HepG2 (cell line): Measurements from ENCODE around the gene ZNF48. TPM values are rescaled to one million over a fixed set of nuclear protein-coding genes. Genes with fewer than 3 reads are reported as not detected.

Experiments used
- ASH2L ChIP-seq: fragments of 300-600, 200-600 bp; sonication (generic); IDR thresholded peaks from 2 replicates; pipeline ENCODE4 v1.7.0; 2017; ENCODE audit warnings: low read depth, mild to moderate bottlenecking, moderate library complexity, mixed read lengths, low read length; ENCODE audit not compliant: insufficient read length
- MLXIP ChIP-seq: sonication (generic); formaldehyde crosslinking; IDR thresholded peaks from 2 replicates; pipeline ENCODE4 v1.9.0; 2021; ENCODE audit warnings: missing genetic modification reagents, borderline replicate concordance
- NFYB ChIP-seq: sonication (generic); formaldehyde crosslinking; IDR thresholded peaks from 2 replicates; pipeline ENCODE4 v1.4.0; 2020; ENCODE audit warnings: missing genetic modification reagents
- PCBP2 ChIP-seq: fragments of 200-400 bp; formaldehyde crosslinking; optimal IDR thresholded peaks from 2 replicates; pipeline ENCODE3; 2018; ENCODE audit warnings: low read length, low read depth; ENCODE audit not compliant: poor library complexity, severe bottlenecking
- SKIL ChIP-seq: sonication (generic); formaldehyde crosslinking; IDR thresholded peaks from 2 replicates; pipeline ENCODE4 v1.8.0; 2022; ENCODE audit warnings: missing genetic modification reagents, mild to moderate bottlenecking, moderate library complexity, borderline replicate concordance
- TSC22D2 ChIP-seq: sonication (generic); formaldehyde crosslinking; IDR thresholded peaks from 2 replicates; pipeline ENCODE4 v1.5.1; 2020; ENCODE audit warnings: missing genetic modification reagents, mild to moderate bottlenecking, borderline replicate concordance
- ZBTB26 ChIP-seq: IDR thresholded peaks from 2 replicates; pipeline ENCODE4 v1.6.1; 2016; ENCODE audit warnings: missing compliant biosample characterization, missing genetic modification reagents, borderline replicate concordance
- ZFP62 ChIP-seq: sonication (generic); formaldehyde crosslinking; IDR thresholded peaks from 2 replicates; pipeline ENCODE4 v1.4.0; 2020; ENCODE audit warnings: missing genetic modification reagents
- ZNF343 ChIP-seq: sonication (generic); formaldehyde crosslinking; IDR thresholded peaks from 2 replicates; pipeline ENCODE4 v1.4.0; 2020; ENCODE audit warnings: mild to moderate bottlenecking, missing genetic modification reagents
- ZNF878 ChIP-seq: sonication (generic); formaldehyde crosslinking; IDR thresholded peaks from 2 replicates; pipeline ENCODE4 v1.8.1; 2023; ENCODE audit warnings: mild to moderate bottlenecking, missing genetic modification reagents, moderate library complexity
- ZSCAN31 ChIP-seq: sonication (generic); formaldehyde crosslinking; IDR thresholded peaks from 2 replicates; pipeline ENCODE4 v1.5.0; 2020; ENCODE audit warnings: low read depth, mild to moderate bottlenecking, missing genetic modification reagents
- ZUFSP ChIP-seq: sonication (generic); formaldehyde crosslinking; IDR thresholded peaks from 2 replicates; pipeline ENCODE4 v1.9.0; 2021; ENCODE audit warnings: missing genetic modification reagents, mild to moderate bottlenecking, borderline replicate concordance
- polyA plus RNA-seq, 8 experiments: library from polyadenylated mRNA; depleted of rRNA in 3 of 8; stranded (reverse) in 7 of 8; unstranded in 1 of 8; fragments of >200 nt; fragmentation: Illumina TruSeq in 4 of 8; extraction: Trizol in 4 of 8; gene quantifications; 2 replicates each; pipeline versions ENCODE4 v1.2.1 to v1.2.3, GENCODE V29; 2011 to 2016; ENCODE audit warnings: low read depth in 4 of 8, missing spikeins in 1 of 8, mixed read lengths in 1 of 8; ENCODE audit not compliant: insufficient read depth in 1 of 8
- total RNA-seq, 5 experiments: library from RNA; depleted of rRNA; stranded (reverse); fragments of >200 nt; fragmentation: Illumina TruSeq; extraction: Trizol; gene quantifications; 2 replicates each; pipeline ENCODE4 v1.2.3, GENCODE V29; 2016; ENCODE audit warnings: low read depth in 1 of 5
- TF ChIP-seq, protein P1 (sequence below): sonication (generic); formaldehyde crosslinking; IDR thresholded peaks from 2 replicates; pipeline ENCODE4 v1.5.0; 2020; ENCODE audit warnings: missing genetic modification reagents
- TF ChIP-seq, protein P2 (sequence below): sonication (generic); formaldehyde crosslinking; IDR thresholded peaks from 2 replicates; pipeline ENCODE4 v1.4.0; 2020; ENCODE audit warnings: missing genetic modification reagents, borderline replicate concordance
- TF ChIP-seq, protein P3 (sequence below): sonication (generic); formaldehyde crosslinking; conservative IDR thresholded peaks from 2 replicates; pipeline ENCODE4 v1.4.0; 2020; ENCODE audit warnings: missing genetic modification reagents

Gene ZNF48
- total and polyA plus RNA-seq, 2 of the 13 experiments (the other 11 are each of a cell fraction or from before 2014, with no cell fraction given), result 9.9 to 12.3 TPM

DNA sequence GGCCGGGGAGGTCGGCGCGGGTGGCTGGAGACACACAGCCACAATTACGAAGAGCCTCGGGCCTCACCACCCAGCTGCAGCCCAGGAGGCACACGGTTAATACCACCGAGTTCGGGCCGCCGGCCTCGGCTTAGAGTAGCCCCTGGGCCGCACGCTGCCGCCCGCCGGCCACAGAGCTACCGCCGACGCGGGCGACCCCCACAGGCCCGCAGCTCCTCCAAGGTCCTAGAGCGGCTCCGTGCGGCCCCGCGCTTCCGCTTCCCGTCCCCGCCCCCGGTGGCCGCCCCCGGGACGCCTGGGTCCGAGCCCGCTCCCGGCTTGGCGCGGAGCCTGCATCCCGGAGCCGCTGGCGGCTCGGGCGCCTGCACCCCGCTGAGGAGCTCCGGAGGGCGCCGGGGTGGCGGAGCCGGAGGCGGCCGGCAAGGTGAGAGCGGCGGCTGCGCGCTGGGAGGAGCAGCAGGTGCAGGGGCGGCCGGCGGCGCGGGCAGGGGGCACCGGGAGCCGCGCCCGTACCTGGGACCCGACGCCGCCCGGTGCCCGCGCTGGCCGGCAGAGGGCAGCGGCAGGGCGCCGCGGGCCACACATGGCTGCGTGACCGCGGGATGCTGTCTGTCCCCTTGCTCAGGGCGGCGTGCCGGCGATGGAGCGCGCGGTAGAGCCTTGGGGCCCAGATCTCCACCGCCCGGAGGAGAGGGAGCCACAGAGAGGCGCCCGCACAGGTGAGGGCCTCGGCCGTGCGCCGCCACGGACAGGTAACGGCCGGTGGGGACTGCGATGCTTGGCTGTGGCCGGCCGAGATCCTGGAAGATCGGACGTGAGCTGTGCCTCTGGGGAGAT lies at the start of gene ZNF48 (continued):
- TF ChIP-seq SKIL (CRISPR knock-in tag), result no peak; the same call in 1 of the 2 replicates
- TF ChIP-seq ZSCAN31 (CRISPR knock-in tag), result no peak
- TF ChIP-seq NFYB, result peak; percentile 57
- TF ChIP-seq ZBTB26 (CRISPR knock-in tag), result peak; percentile 54; the same call in 1 of the 2 replicates
- TF ChIP-seq MLXIP (CRISPR knock-in tag), result peak; percentile 53; the same call in 1 of the 2 replicates
- peak; percentile 64 for TF ChIP-seq ZNF343 (CRISPR knock-in tag)
- TF ChIP-seq, protein P1, sequence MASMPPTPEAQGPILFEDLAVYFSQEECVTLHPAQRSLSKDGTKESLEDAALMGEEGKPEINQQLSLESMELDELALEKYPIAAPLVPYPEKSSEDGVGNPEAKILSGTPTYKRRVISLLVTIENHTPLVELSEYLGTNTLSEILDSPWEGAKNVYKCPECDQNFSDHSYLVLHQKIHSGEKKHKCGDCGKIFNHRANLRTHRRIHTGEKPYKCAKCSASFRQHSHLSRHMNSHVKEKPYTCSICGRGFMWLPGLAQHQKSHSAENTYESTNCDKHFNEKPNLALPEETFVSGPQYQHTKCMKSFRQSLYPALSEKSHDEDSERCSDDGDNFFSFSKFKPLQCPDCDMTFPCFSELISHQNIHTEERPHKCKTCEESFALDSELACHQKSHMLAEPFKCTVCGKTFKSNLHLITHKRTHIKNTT (CRISPR knock-in tag), result no peak
- TF ChIP-seq, protein P2, sequence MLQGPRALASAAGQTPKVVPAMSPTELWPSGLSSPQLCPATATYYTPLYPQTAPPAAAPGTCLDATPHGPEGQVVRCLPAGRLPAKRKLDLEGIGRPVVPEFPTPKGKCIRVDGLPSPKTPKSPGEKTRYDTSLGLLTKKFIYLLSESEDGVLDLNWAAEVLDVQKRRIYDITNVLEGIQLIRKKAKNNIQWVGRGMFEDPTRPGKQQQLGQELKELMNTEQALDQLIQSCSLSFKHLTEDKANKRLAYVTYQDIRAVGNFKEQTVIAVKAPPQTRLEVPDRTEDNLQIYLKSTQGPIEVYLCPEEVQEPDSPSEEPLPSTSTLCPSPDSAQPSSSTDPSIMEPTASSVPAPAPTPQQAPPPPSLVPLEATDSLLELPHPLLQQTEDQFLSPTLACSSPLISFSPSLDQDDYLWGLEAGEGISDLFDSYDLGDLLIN (CRISPR knock-in tag), result no peak
- TF ChIP-seq PCBP2, result no peak
- TF ChIP-seq ZFP62, result no peak
- TF ChIP-seq ZNF878, result no peak
- peak; percentile 96 for TF ChIP-seq ASH2L
- TF ChIP-seq, protein P3, sequence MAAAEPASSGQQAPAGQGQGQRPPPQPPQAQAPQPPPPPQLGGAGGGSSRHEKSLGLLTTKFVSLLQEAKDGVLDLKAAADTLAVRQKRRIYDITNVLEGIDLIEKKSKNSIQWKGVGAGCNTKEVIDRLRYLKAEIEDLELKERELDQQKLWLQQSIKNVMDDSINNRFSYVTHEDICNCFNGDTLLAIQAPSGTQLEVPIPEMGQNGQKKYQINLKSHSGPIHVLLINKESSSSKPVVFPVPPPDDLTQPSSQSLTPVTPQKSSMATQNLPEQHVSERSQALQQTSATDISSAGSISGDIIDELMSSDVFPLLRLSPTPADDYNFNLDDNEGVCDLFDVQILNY, result no peak; the same call in 1 of the 2 replicates
- 0 out of 2 replicates have a peak, but pooled peaks have one; percentile 39 for TF ChIP-seq TSC22D2 (CRISPR knock-in tag)
- no peak for TF ChIP-seq ZUFSP (CRISPR knock-in tag)
